Superior temporal gyrus (tissue), 1 donor: ENCODE results near the gene AGER.
"Not testable (repeated sequence)": the region's sequence is repeated elsewhere in the genome, so short reads cannot be mapped to it uniquely, and the experiment has no call there.

Source experiments
- DNase-seq: peaks from one replicate; pipeline ENCODE4 v3.0.0-alpha.2; 2016; ENCODE audit errors: extremely low spot score

The AGER gene

GRCh38 chr6:32148289-32149091 is 35.6 kb downstream of the AGER start:
- no peak for DNase-seq

- no peak for DNase-seq
Observed at GRCh38 chr6:32147401-32148132, 36.5 kb downstream of the AGER start.

GRCh38 chr6:32146687-32147086 is 37.4 kb downstream of the AGER start:
- no peak for DNase-seq

DNA sequence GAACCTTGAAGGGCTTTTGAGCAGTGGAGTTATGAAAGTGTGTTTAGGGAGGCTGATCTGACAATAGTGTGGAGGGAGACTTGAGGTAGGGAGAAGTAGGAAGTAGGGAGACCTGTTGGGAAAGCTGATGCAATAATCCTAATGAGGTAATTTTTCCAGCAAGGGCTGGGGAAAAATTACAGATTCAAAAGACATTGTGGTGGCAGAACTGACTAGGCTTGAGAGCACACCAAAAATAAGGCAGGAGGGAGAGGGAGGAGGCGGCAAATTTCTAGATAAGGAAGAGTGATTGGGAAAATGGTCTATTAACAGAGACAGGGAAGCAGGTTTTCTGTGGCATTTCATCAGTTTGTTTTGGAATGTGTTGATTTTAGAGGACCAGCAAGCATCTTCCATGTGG is 37.8 kb downstream of the AGER start:
- DNase-seq: no peak

GRCh38 chr6:32144238-32144637 is 39.8 kb downstream of the AGER start:
- not testable (repeated sequence) for DNase-seq

DNA sequence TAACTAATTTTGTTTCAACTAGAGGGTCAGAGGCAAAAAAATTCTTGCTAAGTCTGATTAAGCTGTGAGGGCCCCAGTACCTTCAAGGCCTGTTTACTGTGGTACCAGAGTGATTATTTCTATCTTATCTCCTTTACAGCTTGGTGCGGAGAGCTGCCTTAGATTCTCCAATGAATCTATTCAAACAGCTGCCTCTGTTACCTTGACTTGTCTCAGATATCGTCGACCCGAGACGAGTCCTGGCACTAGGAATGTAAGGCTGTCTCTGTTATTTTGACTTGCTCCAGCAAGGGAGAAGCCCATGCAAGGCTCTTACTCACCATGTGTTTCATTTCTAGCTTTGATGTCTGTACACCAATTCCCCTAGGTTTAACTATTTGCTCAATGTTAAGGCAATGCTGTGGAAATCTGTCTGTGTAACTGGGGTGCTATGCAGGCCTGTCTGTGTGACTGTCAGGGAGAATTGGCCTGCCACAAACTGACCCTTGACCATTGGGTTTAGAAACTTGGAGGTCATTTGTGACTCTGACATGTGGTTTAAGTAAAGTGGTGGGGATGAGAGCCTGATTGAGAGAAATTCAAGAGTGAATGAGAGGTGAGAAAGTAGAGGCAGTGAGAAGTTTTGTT is 43.5 kb downstream of the AGER start:
- no peak for DNase-seq

GRCh38 chr6:32139590-32139989 is 44.5 kb downstream of the AGER start:
- no peak for DNase-seq

GRCh38 chr6:32137454-32137853 is 46.6 kb downstream of the AGER start:
- no peak for DNase-seq

DNA sequence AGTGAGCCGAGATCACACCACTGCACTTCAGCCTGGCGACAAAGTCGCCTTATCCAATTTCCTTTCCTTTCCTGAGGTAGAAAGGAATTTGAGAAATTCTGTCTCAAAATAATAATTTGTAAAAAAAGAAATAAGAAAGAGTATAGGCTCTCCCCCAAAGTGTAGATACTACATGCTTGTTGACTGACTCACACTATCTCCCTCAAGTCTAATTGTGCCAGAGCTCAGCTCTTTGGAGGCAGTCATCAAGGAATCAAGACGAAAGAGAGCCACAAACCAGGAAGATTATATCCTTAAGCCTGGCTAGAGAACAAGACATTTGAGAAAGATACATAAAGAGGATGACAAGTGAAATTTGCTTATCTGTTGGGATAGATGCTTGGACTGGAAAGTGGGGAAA is 50.3 kb downstream of the AGER start:
- DNase-seq: no peak

GRCh38 chr6:32132110-32132509 is 51.9 kb downstream of the AGER start:
- DNase-seq: no peak

- DNase-seq: no peak
Observed at GRCh38 chr6:32131439-32131948, 52.6 kb downstream of the AGER start.
